KMS-11 (cell line): ENCODE data around the gene APOBEC3A.

Experiments
- H2AFZ ChIP-seq: fragments of 200-600 bp; sonication (generic); 2 replicates; pipeline ENCODE4 v1.6.1; 2016; ENCODE audit warnings: antibody characterized with exemption, mixed run types, low read depth
- H3K27ac ChIP-seq: fragments of 200-600 bp; sonication (generic); 2 replicates; pipeline ENCODE4 v1.6.1; 2016; ENCODE audit warnings: mild to moderate bottlenecking, mixed run types
- H3K27me3 ChIP-seq: fragments of 200-600 bp; sonication (generic); 2 replicates; pipeline ENCODE4 v1.6.1; 2017; ENCODE audit warnings: mild to moderate bottlenecking, low read depth, mixed run types, moderate library complexity; ENCODE audit not compliant: insufficient read depth
- H3K36me3 ChIP-seq: fragments of 200-600 bp; sonication (generic); 2 replicates; pipeline ENCODE4 v1.6.1; 2017; ENCODE audit warnings: mild to moderate bottlenecking, mixed run types; ENCODE audit not compliant: insufficient read depth
- H3K4me1 ChIP-seq: fragments of 200-600 bp; sonication (generic); 2 replicates; pipeline ENCODE4 v1.6.1; 2016; ENCODE audit warnings: mild to moderate bottlenecking, low read depth, mixed run types; ENCODE audit not compliant: poor library complexity, severe bottlenecking
- H3K4me2 ChIP-seq: fragments of 200-600 bp; sonication (generic); 2 replicates; pipeline ENCODE4 v1.7.0; 2016; ENCODE audit warnings: mild to moderate bottlenecking, mixed run types
- H3K4me3 ChIP-seq: fragments of 200-600 bp; sonication (generic); IDR thresholded peaks from 2 replicates; pipeline ENCODE4 v1.6.1; 2017; ENCODE audit warnings: low read depth, low read length, mixed read lengths; ENCODE audit not compliant: insufficient read depth
- H3K79me2 ChIP-seq: fragments of 200-600 bp; sonication (generic); 2 replicates; pipeline ENCODE4 v1.6.1; 2016; ENCODE audit warnings: low read depth, mixed run types; ENCODE audit not compliant: insufficient read depth
- H3K9ac ChIP-seq: fragments of 200-600 bp; sonication (generic); 2 replicates; pipeline ENCODE4 v1.6.1; 2016; ENCODE audit warnings: mild to moderate bottlenecking, mixed run types
- H4K20me1 ChIP-seq: fragments of 200-600 bp; sonication (generic); 2 replicates; pipeline ENCODE4 v1.6.1; 2016; ENCODE audit warnings: mild to moderate bottlenecking, mixed run types; ENCODE audit not compliant: insufficient read depth
- CTCF ChIP-seq: fragments of 200-600 bp; sonication (generic); conservative IDR thresholded peaks from 2 replicates; pipeline ENCODE4 v1.6.1; 2017; ENCODE audit warnings: low read depth, mild to moderate bottlenecking, antibody characterized with exemption, low read length, moderate library complexity, mixed read lengths

APOBEC3A gene

GRCh38 chr22:38938221-38938620 is 19.2 kb upstream of the APOBEC3A start:
- Histone ChIP-seq H2AFZ (no peak overlapping the region), H3K27me3 (peaks cover 16% of the 10 kb centered on the region; the same call in 1 of the 2 replicates), H4K20me1 (no peaks in the 10 kb centered on the region), H3K27ac (no peak overlapping the region), H3K79me2 (no peaks in the 10 kb centered on the region), H3K4me1 (peaks cover 18% of the 10 kb centered on the region), H3K36me3 (no peaks in the 10 kb centered on the region), H3K4me3 (no peak overlapping the region), H3K9ac (no peak overlapping the region), H3K4me2 (no peak overlapping the region)
- TF ChIP-seq CTCF = no peak

- Histone ChIP-seq H3K4me1 (peaks cover 18% of the 10 kb centered on the region), H3K79me2 (no peaks in the 10 kb centered on the region), H4K20me1 (no peaks in the 10 kb centered on the region), H3K36me3 (no peaks in the 10 kb centered on the region), H3K27ac (no peak overlapping the region), H3K9ac (no peak overlapping the region), H3K27me3 (peaks cover 22% of the 10 kb centered on the region; the same call in 1 of the 2 replicates), H2AFZ (no peak overlapping the region), H3K4me2 (no peak overlapping the region), H3K4me3 (no peak overlapping the region)
- TF ChIP-seq CTCF = no peak
These were observed 18.5 kb upstream of the APOBEC3A start for GRCh38 chr22:38938925-38939324.

- H3K36me3 ChIP-seq = no peaks in the 10 kb centered on the region
- TF ChIP-seq CTCF = no peak
- H2AFZ ChIP-seq = no peak overlapping the region
- no peaks in the 10 kb centered on the region for H3K79me2 ChIP-seq
- H3K27me3 ChIP-seq = peaks cover 40% of the 10 kb centered on the region; the same call in 1 of the 2 replicates
- peak overlapping the region; percentile 59 for H3K4me2 ChIP-seq
- no peaks in the 10 kb centered on the region for H4K20me1 ChIP-seq
- H3K27ac ChIP-seq = no peak overlapping the region
- H3K9ac ChIP-seq = no peak overlapping the region
- no peak overlapping the region for H3K4me3 ChIP-seq
- H3K4me1 ChIP-seq = peaks cover 18% of the 10 kb centered on the region
These were observed 16.5 kb upstream of the APOBEC3A start for GRCh38 chr22:38940811-38941384.

GRCh38 chr22:38941488-38941987 is 15.9 kb upstream of the APOBEC3A start:
- Histone ChIP-seq H3K79me2 (no peaks in the 10 kb centered on the region), H3K9ac (no peak overlapping the region), H3K4me1 (peaks cover 18% of the 10 kb centered on the region), H4K20me1 (no peaks in the 10 kb centered on the region), H2AFZ (0 out of 2 replicates have a peak overlapping the region, but pooled peaks have one; percentile 11), H3K27ac (no peak overlapping the region), H3K36me3 (no peaks in the 10 kb centered on the region), H3K27me3 (peaks cover 47% of the 10 kb centered on the region; the same call in 1 of the 2 replicates), H3K4me2 (peak overlapping the region; percentile 59), H3K4me3 (no peak overlapping the region)
- TF ChIP-seq CTCF = no peak
